B cell (primary cell): Measurements from ENCODE around the gene SH3YL1. TPM values are rescaled to one million over a fixed set of nuclear protein-coding genes. Genes with fewer than 3 reads are reported as not detected.

Experiments used
- ATAC-seq: fragments of 200-7000 bp; cut with Tn5 transposase; one replicate; pipeline ENCODE4 v1.10.0; 2021; ENCODE audit warnings: low read depth, mild to moderate bottlenecking, moderate number of reproducible peaks, moderate library complexity
- CTCF ChIA-PET: fragments of 350-600 bp; sonication (Branson Sonifier 250); formaldehyde crosslinking; loops from one replicate; lab custom pipeline; 2021; ENCODE audit warnings: antibody characterized with exemption, inconsistent platforms; lab: Charles Lee
- POLR2A ChIA-PET: fragments of 350-600 bp; sonication (Branson Sonifier 250); formaldehyde crosslinking; loops from one replicate; lab custom pipeline; 2021; ENCODE audit warnings: antibody characterized with exemption; lab: Charles Lee
- DNase-seq: peaks from one replicate; pipeline ENCODE4 v3.0.0; 2013
- H2AFZ ChIP-seq: 2 replicates; pipeline ENCODE4 v1.6.1; 2012; ENCODE audit warnings: mild to moderate bottlenecking, low read depth, low read length; ENCODE audit not compliant: insufficient read depth, poor library complexity, severe bottlenecking
- H3K27ac ChIP-seq, 2 donors: 1 replicate in 1 of 2; 2 replicates in 1 of 2; pipeline ENCODE4 v1.5.1; 2012 to 2013; ENCODE audit warnings: low read length in 2 of 2, mild to moderate bottlenecking in 2 of 2, moderate library complexity in 1 of 2
- H3K27me3 ChIP-seq, 4 experiments: fragments of 200-600 bp in 1 of 4; sonication (generic) in 1 of 4; replicated peaks in 1 of 4; 1 replicate in 2 of 4; 2 replicates in 2 of 4; pipeline versions ENCODE4 v1.6.1 to v1.7.0; 2013 to 2016; ENCODE audit warnings: low read length in 3 of 4, mild to moderate bottlenecking in 2 of 4, mixed read lengths in 1 of 4, moderate library complexity in 1 of 4; ENCODE audit not compliant: insufficient read depth in 4 of 4, control insufficient read depth in 3 of 4; ENCODE audit errors: control extremely low read depth in 1 of 4
- H3K36me3 ChIP-seq, 2 experiments: replicated peaks in 1 of 2; 1 replicate in 1 of 2; 2 replicates in 1 of 2; pipeline versions ENCODE4 v1.6.1 to v1.7.1; 2013; ENCODE audit warnings: low read length in 1 of 2; ENCODE audit not compliant: insufficient read depth in 2 of 2, control insufficient read depth in 1 of 2; ENCODE audit errors: control extremely low read depth in 1 of 2, extremely low read depth in 1 of 2
- H3K4me1 ChIP-seq, 2 donors: fragments of 200-600 bp in 1 of 2; sonication (generic) in 1 of 2; 1 replicate in 1 of 2; 2 replicates in 1 of 2; pipeline versions ENCODE4 v1.5.1 to v1.6.1; 2013 to 2017; ENCODE audit warnings: low read length in 2 of 2; ENCODE audit not compliant: control insufficient read depth in 2 of 2, insufficient read depth in 2 of 2
- H3K4me2 ChIP-seq: replicated peaks from 2 replicates; pipeline ENCODE3; 2012; ENCODE audit warnings: mild to moderate bottlenecking, low read depth, low read length; ENCODE audit not compliant: poor library complexity, severe bottlenecking
- H3K4me3 ChIP-seq, 5 experiments: fragments of 200-600 bp in 1 of 5; sonication (generic) in 1 of 5; 1 replicate in 3 of 5; 2 replicates in 2 of 5; pipeline versions ENCODE4 v1.5.1 to v1.7.0; 2011 to 2016; ENCODE audit warnings: low read length in 4 of 5, mild to moderate bottlenecking in 4 of 5, low read depth in 2 of 5, control low read depth in 1 of 5, moderate library complexity in 1 of 5; ENCODE audit not compliant: insufficient read depth in 1 of 5; ENCODE audit errors: control extremely low read depth in 1 of 5, extremely low read depth in 1 of 5
- H3K79me2 ChIP-seq: fragments of 200-600 bp; sonication (generic); one replicate; pipeline ENCODE4 v1.6.0; 2016; ENCODE audit warnings: low read length; ENCODE audit not compliant: control insufficient read depth, insufficient read depth
- H3K9ac ChIP-seq: fragments of 200-600 bp; sonication (generic); 2 replicates; pipeline ENCODE4 v1.6.1; 2017; ENCODE audit warnings: mild to moderate bottlenecking, low read length, moderate library complexity
- H3K9me3 ChIP-seq, 3 donors: one replicate each; pipeline versions ENCODE4 v1.6.1 to v1.7.1; 2013; ENCODE audit warnings: low read length in 2 of 3; ENCODE audit not compliant: control insufficient read depth in 2 of 3, insufficient read depth in 1 of 3; ENCODE audit errors: control extremely low read depth in 1 of 3
- H4K20me1 ChIP-seq: 2 replicates; pipeline ENCODE4 v1.6.0; 2012; ENCODE audit warnings: mild to moderate bottlenecking, low read length; ENCODE audit not compliant: insufficient read depth, control insufficient read depth, poor library complexity, severe bottlenecking
- H3K27ac Mint-ChIP-seq: one replicate; pipeline ENCODE4 v1.8.0; 2021; ENCODE audit warnings: mixed read lengths
- H3K27me3 Mint-ChIP-seq: one replicate; pipeline ENCODE4 v1.8.0; 2021; ENCODE audit warnings: mixed read lengths
- H3K4me1 Mint-ChIP-seq: one replicate; pipeline ENCODE4 v1.8.0; 2021; ENCODE audit warnings: mixed read lengths
- H3K4me3 Mint-ChIP-seq: one replicate; pipeline ENCODE4 v1.8.0; 2021; ENCODE audit warnings: mixed read lengths
- H3K9me3 Mint-ChIP-seq: one replicate; pipeline ENCODE4 v1.8.0; 2022; ENCODE audit warnings: mixed read lengths; ENCODE audit not compliant: insufficient read depth
- CTCF ChIP-seq: fragments of 200-600 bp; IDR thresholded peaks from one replicate; pipeline ENCODE4 v1.8.0; 2022; ENCODE audit warnings: antibody characterized with exemption, mild to moderate bottlenecking
- EZH2 ChIP-seq: IDR thresholded peaks from 2 replicates; pipeline ENCODE4 v1.6.1; 2012; ENCODE audit warnings: borderline replicate concordance, low read depth, mild to moderate bottlenecking, moderate library complexity, low read length; ENCODE audit not compliant: insufficient read depth, poor library complexity, severe bottlenecking
- WGBS: methylation state at CpG from one replicate; pipeline ENCODE4 v1.1.5; 2013; ENCODE audit warnings: missing lambda C conversion rate; ENCODE audit not compliant: insufficient coverage; 5-methylcytosine and 5-hydroxymethylcytosine counted together
- intact Hi-C: fragments of 100-400 bp; cut with micrococcal nuclease; formaldehyde crosslinking; loops from one replicate; pipeline ENCODE4 v1.10.0; 2022
- polyA plus RNA-seq: library from polyadenylated mRNA; depleted of rRNA; stranded (reverse); fragments of >200 nt; gene quantifications from 2 replicates; pipeline ENCODE4 v1.2.3, GENCODE V29; 2012
- total RNA-seq, 2 donors: library from RNA; stranded (reverse); fragments of 120-200 nt in 1 of 2; gene quantifications; 1 replicate in 1 of 2; 2 replicates in 1 of 2; pipeline versions ENCODE4 v1.2.3 to v1.2.4, GENCODE V29; 2013 to 2022

Gene SH3YL1
- total and polyA plus RNA-seq, 2 donors (not counting 1 experiment from before 2014, with no cell fraction given) = 33.2 to 48.4 TPM

- H3K36me3 ChIP-seq = peaks cover 4 to 45% of the 10 kb centered on the region in 2 experiments
- POLR2A ChIA-PET = no interaction called here
- H3K27ac Mint-ChIP-seq = no peak overlapping the region
Observed at GRCh38 chr2:280650-281110, 16.8 kb upstream of the SH3YL1 start.

More at GRCh38 chr2:280650-281110, 16.8 kb upstream of the SH3YL1 start:
- ATAC-seq (no peak), DNase-seq (no peak)
- Mint-ChIP-seq H3K27me3 (peaks cover 3% of the 10 kb centered on the region), H3K9me3 (no peaks in the 10 kb centered on the region), H3K4me3 (no peak overlapping the region), H3K4me1 (peaks cover 5% of the 10 kb centered on the region)
- intact Hi-C loops = no loop called here
- H3K9me3 ChIP-seq = no peaks in the 10 kb centered on the region
- H3K4me1 ChIP-seq = peaks cover 4% of the 10 kb centered on the region in 2 donors
- no peak overlapping the region for H3K27ac ChIP-seq
- no peak overlapping the region for H3K4me3 ChIP-seq
- no peak overlapping the region for H3K9ac ChIP-seq
- 79% methylated on average over 7 of the region's 7 CpGs for WGBS
- peaks cover 8% of the 10 kb centered on the region for H3K79me2 ChIP-seq
- no peaks in the 10 kb centered on the region for H3K27me3 ChIP-seq
- peaks cover 21% of the 10 kb centered on the region for H4K20me1 ChIP-seq
- H3K4me2 ChIP-seq = no peak overlapping the region
- H2AFZ ChIP-seq = no peak overlapping the region
- CTCF ChIA-PET = interaction anchor here (1.0 kb wide), 1 partner anchor 34 kb away, joined by 6 read pairs; no protein-coding TSS in a partner anchor
- TF ChIP-seq CTCF = no peak
- no peak for TF ChIP-seq EZH2
